Esophagus muscularis mucosa (tissue), 4 donors: ENCODE results near the gene FUT8. TPM values are rescaled to one million over a fixed set of nuclear protein-coding genes. Genes with fewer than 3 reads are reported as not detected.

ENCODE experiments used
- DNase-seq: peaks from one replicate; pipeline ENCODE4 v3.0.0-alpha.2; 2017; ENCODE audit errors: extremely low spot score
- H3K27ac ChIP-seq, 4 donors: fragments of 200-600 bp; sonication (generic); replicated peaks in 1 of 4; 1 replicate in 3 of 4; 2 replicates in 1 of 4; pipeline ENCODE4 v1.5.1; 2016 to 2019; ENCODE audit warnings: mild to moderate bottlenecking in 1 of 4
- H3K27me3 ChIP-seq, 4 donors: fragments of 200-600 bp; sonication (generic); one replicate each; pipeline versions ENCODE4 v1.5.1 to v1.6.0; 2016 to 2019
- H3K36me3 ChIP-seq, 4 donors: fragments of 200-600 bp; sonication (generic); one replicate each; pipeline ENCODE4 v1.5.1; 2016 to 2019
- H3K4me1 ChIP-seq, 4 donors: fragments of 200-600 bp; sonication (generic); one replicate each; pipeline ENCODE4 v1.5.1; 2016 to 2019
- H3K4me3 ChIP-seq, 4 donors: fragments of 200-600 bp; sonication (generic); 1 replicate in 2 of 4; 2 replicates in 2 of 4; pipeline ENCODE4 v1.5.1; 2016 to 2019; ENCODE audit warnings: mild to moderate bottlenecking in 4 of 4, moderate library complexity in 1 of 4
- H3K9me3 ChIP-seq, 4 donors: fragments of 200-600 bp; sonication (generic); 1 replicate in 3 of 4; 2 replicates in 1 of 4; pipeline ENCODE4 v1.5.1; 2016 to 2019
- EP300 ChIP-seq: sonication (generic); formaldehyde crosslinking; IDR thresholded peaks from one replicate; pipeline ENCODE4 v1.6.1; 2017; ENCODE audit warnings: antibody characterized with exemption
- POLR2A ChIP-seq: fragments of 450-650 bp; IDR thresholded peaks from one replicate; pipeline ENCODE4 v1.6.1; 2017; ENCODE audit warnings: antibody characterized with exemption, moderate library complexity, mild to moderate bottlenecking, low read depth
- POLR2AphosphoS5 ChIP-seq, 2 donors: sonication (generic); formaldehyde crosslinking; IDR thresholded peaks; one replicate each; pipeline ENCODE4 v1.6.1; 2017; ENCODE audit warnings: antibody characterized with exemption in 2 of 2
- WGBS: methylation state at CpG from one replicate; pipeline ENCODE4 v1.1.5; 2018; 5-methylcytosine and 5-hydroxymethylcytosine counted together
- intact Hi-C: fragments of 100-400 bp; cut with DNase I; formaldehyde crosslinking; loops from one replicate; pipeline ENCODE4 v1.15.1; 2023
- total RNA-seq, 4 donors: library from RNA; depleted of rRNA; stranded (reverse); fragments of >200 nt; gene quantifications; one replicate each; pipeline versions ENCODE4 v1.1.0 to v1.2.1, GENCODE V29; 2016
- TF ChIP-seq, protein P1 (sequence below), 3 experiments: fragments of 200-600 bp in 2 of 3; fragments of 450-650 bp in 1 of 3; sonication (generic) in 2 of 3; IDR thresholded peaks; one replicate each; pipeline ENCODE4 v1.5.1; 2017 to 2019; ENCODE audit warnings: antibody characterized with exemption in 3 of 3, mild to moderate bottlenecking in 2 of 3, moderate library complexity in 1 of 3

Gene FUT8
- total RNA-seq, 4 donors from 2014 or later, result 12.8 to 22.2 (median 20.1) TPM

DNA sequence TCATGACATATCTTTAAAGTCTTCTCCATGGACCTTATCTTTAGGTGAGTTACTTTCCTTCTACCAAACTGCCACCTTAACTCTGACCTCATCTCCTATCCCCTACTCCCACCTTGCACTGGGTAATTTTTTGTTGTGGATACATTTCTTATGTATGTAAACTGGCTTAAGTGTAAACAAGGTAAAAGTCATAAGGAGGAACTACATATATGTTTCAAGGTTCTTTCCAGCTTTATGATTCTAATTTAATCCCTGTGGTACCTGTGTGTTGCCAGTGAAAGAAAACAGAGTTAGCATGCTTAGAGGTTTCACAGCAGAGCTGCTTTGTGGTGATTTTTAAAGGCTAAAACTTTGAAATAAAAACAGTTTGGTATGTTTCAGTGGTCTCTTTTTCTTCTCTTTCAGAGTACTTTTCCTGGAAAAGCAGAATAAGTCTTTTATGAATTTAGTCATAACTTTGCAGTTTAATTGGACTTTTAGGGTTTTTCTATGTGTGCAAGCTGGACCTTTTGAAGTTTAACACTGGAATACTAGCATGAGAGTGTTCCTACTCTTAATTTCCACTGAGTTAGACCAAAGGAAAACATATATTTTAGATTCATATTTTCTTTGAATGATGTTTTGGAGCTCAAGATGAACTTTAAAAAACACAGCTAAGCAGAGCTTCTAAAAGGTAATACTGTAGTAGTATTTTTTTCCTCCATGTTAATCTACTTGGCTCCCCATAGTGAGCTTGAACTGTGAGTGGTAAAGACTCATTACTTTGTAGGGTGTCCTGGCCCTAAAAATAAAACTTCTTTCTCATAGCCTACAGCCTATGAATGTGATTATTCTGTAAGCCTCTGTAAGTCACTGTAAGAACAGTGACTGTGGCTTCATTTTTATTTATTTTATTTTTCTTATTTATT, 105.4 kb downstream of the FUT8 start:
- no peaks in the 10 kb centered on the region for H3K36me3 ChIP-seq
- H3K9me3 ChIP-seq, result no peaks in the 10 kb centered on the region
- no peaks in the 10 kb centered on the region for H3K27me3 ChIP-seq
- H3K4me3 ChIP-seq, result no peak overlapping the region
- H3K4me1 ChIP-seq, result no peaks in the 10 kb centered on the region
- intact Hi-C loops, result no loop called here
- no peak overlapping the region for H3K27ac ChIP-seq
- DNase-seq, result no peak
- no peak for TF ChIP-seq POLR2AphosphoS5 (IDR thresholded peaks at IDR 0.05)
- TF ChIP-seq EP300, result no peak
- TF ChIP-seq, protein P1, sequence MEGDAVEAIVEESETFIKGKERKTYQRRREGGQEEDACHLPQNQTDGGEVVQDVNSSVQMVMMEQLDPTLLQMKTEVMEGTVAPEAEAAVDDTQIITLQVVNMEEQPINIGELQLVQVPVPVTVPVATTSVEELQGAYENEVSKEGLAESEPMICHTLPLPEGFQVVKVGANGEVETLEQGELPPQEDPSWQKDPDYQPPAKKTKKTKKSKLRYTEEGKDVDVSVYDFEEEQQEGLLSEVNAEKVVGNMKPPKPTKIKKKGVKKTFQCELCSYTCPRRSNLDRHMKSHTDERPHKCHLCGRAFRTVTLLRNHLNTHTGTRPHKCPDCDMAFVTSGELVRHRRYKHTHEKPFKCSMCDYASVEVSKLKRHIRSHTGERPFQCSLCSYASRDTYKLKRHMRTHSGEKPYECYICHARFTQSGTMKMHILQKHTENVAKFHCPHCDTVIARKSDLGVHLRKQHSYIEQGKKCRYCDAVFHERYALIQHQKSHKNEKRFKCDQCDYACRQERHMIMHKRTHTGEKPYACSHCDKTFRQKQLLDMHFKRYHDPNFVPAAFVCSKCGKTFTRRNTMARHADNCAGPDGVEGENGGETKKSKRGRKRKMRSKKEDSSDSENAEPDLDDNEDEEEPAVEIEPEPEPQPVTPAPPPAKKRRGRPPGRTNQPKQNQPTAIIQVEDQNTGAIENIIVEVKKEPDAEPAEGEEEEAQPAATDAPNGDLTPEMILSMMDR (IDR thresholded peaks at IDR 0.05), result no peak
- no peak for TF ChIP-seq POLR2A

DNA sequence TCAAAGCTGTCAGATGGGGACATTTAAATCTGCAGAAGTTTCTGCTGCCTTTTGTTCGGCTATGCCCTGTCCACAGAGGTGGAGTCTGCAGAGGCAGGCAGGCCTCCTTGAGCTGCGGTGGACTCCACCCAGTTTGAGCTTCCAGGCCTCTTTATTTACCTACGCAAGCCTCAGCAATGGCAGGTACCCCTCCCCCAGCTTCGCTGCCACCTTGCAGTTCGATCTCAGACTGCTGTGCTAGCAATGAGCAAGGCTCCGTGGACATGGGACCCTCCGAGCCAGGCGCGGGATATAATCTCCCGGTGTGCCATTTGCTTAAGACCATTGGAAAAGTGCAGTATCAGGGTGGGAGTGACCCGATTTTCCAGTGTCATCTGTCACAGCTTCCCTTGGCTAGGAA, 115.5 kb downstream of the FUT8 start:
- WGBS, result 96% methylated on average over 9 of the region's 11 CpGs
- DNase-seq, result no peak

DNA sequence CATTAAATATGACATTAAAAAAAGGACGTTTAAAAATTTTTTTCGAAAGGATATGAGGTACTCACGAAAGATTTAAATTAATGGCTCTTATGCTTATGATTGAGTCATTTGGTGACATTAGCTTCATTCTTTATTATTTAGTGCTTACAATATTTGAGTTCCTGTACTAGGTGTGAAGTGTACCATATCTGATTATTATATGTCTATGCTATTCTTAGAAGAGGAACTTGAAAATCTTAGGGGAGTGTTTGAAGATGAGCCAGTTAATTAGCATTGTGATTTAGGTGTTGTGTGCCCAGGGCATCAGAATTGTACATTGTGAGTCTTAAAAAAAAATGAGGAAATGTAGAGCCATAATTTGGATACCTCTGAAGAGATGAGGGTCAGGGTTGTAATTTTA, 118.6 kb downstream of the FUT8 start:
- Histone ChIP-seq H3K27ac (no peak overlapping the region), H3K27me3 (no peaks in the 10 kb centered on the region), H3K4me3 (no peak overlapping the region), H3K4me1 (no peaks in the 10 kb centered on the region), H3K9me3 (peaks cover 0 to 26% (median 12%) of the 10 kb centered on the region in 4 donors), H3K36me3 (no peaks in the 10 kb centered on the region)
- no peak for DNase-seq
- intact Hi-C loops, result no loop called here
- TF ChIP-seq, protein P1 (IDR thresholded peaks at IDR 0.05), result no peak
- no peak for TF ChIP-seq POLR2A
- WGBS, result 95% methylated on average over 3 of the region's 3 CpGs

More for the DNA sequence above, 115.5 kb downstream of the FUT8 start:
- Histone ChIP-seq H3K4me3 (no peak overlapping the region), H3K9me3 (peaks cover 0 to 18% (median 10%) of the 10 kb centered on the region in 4 donors), H3K27me3 (no peaks in the 10 kb centered on the region), H3K27ac (no peak overlapping the region), H3K36me3 (no peaks in the 10 kb centered on the region), H3K4me1 (no peaks in the 10 kb centered on the region)
- intact Hi-C loops, result no loop called here
- TF ChIP-seq EP300 (no peak), POLR2A (no peak), POLR2AphosphoS5 (IDR thresholded peaks at IDR 0.05) (no peak)
- TF ChIP-seq, protein P1 (IDR thresholded peaks at IDR 0.05), result no peak

DNA sequence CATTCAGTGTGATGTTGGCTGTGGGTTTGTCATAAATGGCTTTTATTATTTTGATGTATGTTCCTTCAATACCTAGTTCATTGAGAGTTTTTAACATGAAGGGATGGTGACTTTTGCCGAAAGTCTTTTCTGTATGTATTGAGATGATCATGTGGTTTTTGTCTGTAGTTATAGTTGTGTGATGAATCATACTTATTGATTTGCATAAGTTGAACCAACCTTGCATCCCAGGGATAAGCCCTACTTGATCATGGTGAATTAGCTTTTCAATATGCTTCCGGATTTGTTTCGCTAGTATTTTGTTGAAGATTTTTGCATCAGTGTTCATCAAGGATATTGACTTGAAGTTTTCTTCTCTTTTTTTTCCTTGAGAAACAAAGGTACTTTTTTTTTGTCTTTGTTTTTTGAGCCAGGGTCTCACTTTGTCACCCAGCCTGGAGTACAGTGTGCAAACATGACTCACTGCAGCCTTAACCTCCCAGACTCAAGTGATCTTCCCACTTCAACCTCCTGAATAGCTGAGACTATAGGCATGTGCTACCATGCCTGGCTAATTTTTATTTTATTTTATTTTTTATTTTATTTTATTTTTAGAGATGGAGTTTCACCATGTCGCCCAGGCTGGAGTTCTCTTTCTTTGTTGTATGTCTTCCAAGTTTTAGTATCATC, 121.3 kb downstream of the FUT8 start:
- H3K4me1 ChIP-seq, result no peaks in the 10 kb centered on the region

More for the DNA sequence above, 121.3 kb downstream of the FUT8 start:
- no peak for DNase-seq
- 86% methylated on average over 4 of the region's 4 CpGs for WGBS
- intact Hi-C loops, result no loop called here
- Histone ChIP-seq H3K9me3 (peaks cover 0 to 15% (median 3%) of the 10 kb centered on the region in 4 donors), H3K4me3 (no peak overlapping the region), H3K27ac (no peak overlapping the region), H3K27me3 (no peaks in the 10 kb centered on the region), H3K36me3 (no peaks in the 10 kb centered on the region)
- TF ChIP-seq POLR2A (no peak), POLR2AphosphoS5 (IDR thresholded peaks at IDR 0.05) (no peak), EP300 (no peak)
- TF ChIP-seq, protein P1 (IDR thresholded peaks at IDR 0.05), result no peak
